AG04450 (cell line): ENCODE measurements around the gene FFAR3. TPM values are rescaled to one million over a fixed set of nuclear protein-coding genes. Genes with fewer than 3 reads are reported as not detected.
"Not testable (repeated sequence)": the region's sequence is repeated elsewhere in the genome, so short reads cannot be mapped to it uniquely, and the experiment has no call there.

Experiments used
- CTCF ChIA-PET: fragments of 300-600, 350-600 bp; formaldehyde crosslinking; extraction: SDS; loops from one replicate; lab custom pipeline; 2022; ENCODE audit warnings: antibody characterized with exemption, inconsistent platforms; lab: Charles Lee
- POLR2A ChIA-PET: fragments of 350-600 bp; formaldehyde crosslinking; extraction: SDS; loops from one replicate; lab custom pipeline; 2021; ENCODE audit warnings: antibody characterized with exemption, inconsistent platforms; lab: Yijun Ruan, JAX
- DNase-seq: peaks from one replicate; pipeline ENCODE4 v3.0.0-alpha.2; 2011; ENCODE audit warnings: low read depth, low spot score
- H3K27ac ChIP-seq: one replicate; pipeline ENCODE4 v1.5.1; 2012; ENCODE audit warnings: low read depth, low read length, control low read depth
- H3K27me3 ChIP-seq: one replicate; pipeline ENCODE4 v1.6.0; 2012; ENCODE audit warnings: low read length; ENCODE audit not compliant: control insufficient read depth, insufficient read depth
- H3K4me3 ChIP-seq: 2 replicates; pipeline ENCODE4 v1.5.1; 2011; ENCODE audit warnings: mild to moderate bottlenecking, low read depth, low read length, control low read depth
- H3K9me3 ChIP-seq: 2 replicates; pipeline ENCODE4 v1.5.1; 2012; ENCODE audit warnings: low read length; ENCODE audit not compliant: control insufficient read depth, insufficient read depth
- polyA plus RNA-seq: library from polyadenylated mRNA; depleted of rRNA; stranded (reverse); fragments of >200 nt; gene quantifications from 2 replicates; pipeline ENCODE4 v1.2.3, GENCODE V29; 2011
- TF ChIP-seq, protein P1 (sequence below): IDR thresholded peaks from 2 replicates; pipeline ENCODE4 v1.5.1; 2011; ENCODE audit warnings: low read depth, low read length, control low read depth, inconsistent platforms

The FFAR3 gene
- polyA plus RNA-seq, 1 experiment = not detected

DNA sequence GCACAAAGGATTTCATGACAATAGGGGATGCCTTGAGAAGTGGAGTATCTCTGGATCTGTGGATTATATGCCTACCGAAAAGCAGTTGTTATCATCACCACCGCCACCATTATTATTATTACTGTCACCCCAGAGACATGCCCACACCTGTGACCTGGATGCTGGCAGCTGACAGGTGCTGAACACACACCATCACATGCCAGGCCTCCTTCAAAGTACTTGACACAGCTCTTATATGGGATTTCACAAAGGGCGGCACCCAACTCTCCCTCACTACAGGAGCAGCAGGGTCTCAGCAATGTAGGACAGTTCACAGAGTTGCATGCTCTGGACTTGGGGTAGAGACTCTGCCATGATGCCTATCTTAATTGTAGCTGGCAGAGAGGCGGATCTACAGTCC is 7.0 kb downstream of the FFAR3 start:
- TF ChIP-seq, protein P1, sequence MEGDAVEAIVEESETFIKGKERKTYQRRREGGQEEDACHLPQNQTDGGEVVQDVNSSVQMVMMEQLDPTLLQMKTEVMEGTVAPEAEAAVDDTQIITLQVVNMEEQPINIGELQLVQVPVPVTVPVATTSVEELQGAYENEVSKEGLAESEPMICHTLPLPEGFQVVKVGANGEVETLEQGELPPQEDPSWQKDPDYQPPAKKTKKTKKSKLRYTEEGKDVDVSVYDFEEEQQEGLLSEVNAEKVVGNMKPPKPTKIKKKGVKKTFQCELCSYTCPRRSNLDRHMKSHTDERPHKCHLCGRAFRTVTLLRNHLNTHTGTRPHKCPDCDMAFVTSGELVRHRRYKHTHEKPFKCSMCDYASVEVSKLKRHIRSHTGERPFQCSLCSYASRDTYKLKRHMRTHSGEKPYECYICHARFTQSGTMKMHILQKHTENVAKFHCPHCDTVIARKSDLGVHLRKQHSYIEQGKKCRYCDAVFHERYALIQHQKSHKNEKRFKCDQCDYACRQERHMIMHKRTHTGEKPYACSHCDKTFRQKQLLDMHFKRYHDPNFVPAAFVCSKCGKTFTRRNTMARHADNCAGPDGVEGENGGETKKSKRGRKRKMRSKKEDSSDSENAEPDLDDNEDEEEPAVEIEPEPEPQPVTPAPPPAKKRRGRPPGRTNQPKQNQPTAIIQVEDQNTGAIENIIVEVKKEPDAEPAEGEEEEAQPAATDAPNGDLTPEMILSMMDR = no peak
- POLR2A ChIA-PET = no interaction called here
- Histone ChIP-seq H3K27me3 (no peaks in the 10 kb centered on the region), H3K4me3 (no peak overlapping the region), H3K27ac (no peak overlapping the region), H3K9me3 (no peaks in the 10 kb centered on the region)
- CTCF ChIA-PET = interaction anchor here (0.8 kb wide), 1 partner anchor 298 kb away, joined by 4 read pairs; no protein-coding TSS in a partner anchor
- DNase-seq = no peak

- ChIA-PET POLR2A (no interaction called here), CTCF (no interaction called here)
- H3K4me3 ChIP-seq = no peak overlapping the region
- no peaks in the 10 kb centered on the region for H3K27me3 ChIP-seq
- TF ChIP-seq, protein P1 = no peak
- no peak overlapping the region for H3K27ac ChIP-seq
- H3K9me3 ChIP-seq = no peaks in the 10 kb centered on the region
- DNase-seq = no peak
Measured at GRCh38 chr19:35368378-35368777, 10.1 kb downstream of the FFAR3 start.

DNA sequence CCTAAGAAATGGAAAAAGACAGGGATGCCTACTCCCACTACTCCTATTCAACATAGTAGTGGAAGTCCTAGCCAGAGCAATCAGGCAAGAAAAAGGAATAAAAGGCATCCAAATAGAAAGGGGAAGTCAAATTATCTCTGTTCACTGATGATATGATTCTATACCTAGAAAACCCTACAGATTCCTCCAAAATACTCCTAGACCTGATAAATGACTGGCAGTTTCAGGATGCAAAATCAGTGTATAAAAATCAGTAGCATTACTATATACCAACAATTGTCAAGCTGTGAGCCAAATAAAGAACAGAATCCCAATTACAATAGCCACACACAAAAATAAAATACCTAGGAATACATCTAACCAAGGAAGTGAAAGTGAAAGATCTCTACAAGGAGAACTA is 11.3 kb downstream of the FFAR3 start:
- Histone ChIP-seq H3K27ac (no peak overlapping the region), H3K9me3 (no peaks in the 10 kb centered on the region), H3K4me3 (no peak overlapping the region), H3K27me3 (no peaks in the 10 kb centered on the region)
- ChIA-PET CTCF (no interaction called here), POLR2A (no interaction called here)
- no peak for DNase-seq
- TF ChIP-seq, protein P1 = no peak

- CTCF ChIA-PET = no interaction called here
- TF ChIP-seq, protein P1 = no peak
- DNase-seq = no peak
- no peaks in the 10 kb centered on the region for H3K9me3 ChIP-seq
- no peak within 1 kb of the TSS for H3K27ac ChIP-seq
- H3K27me3 ChIP-seq = no peaks in the 10 kb centered on the region
- POLR2A ChIA-PET = no interaction called here
- H3K4me3 ChIP-seq = no peak within 1 kb of the TSS
Measured at GRCh38 chr19:35370722-35371121, 12.5 kb downstream of the FFAR3 start, which contains the start of gene GPR42. GPR42 (plus strand) TSS chr19:35371068; CDS start chr19:35371360, 292 bp downstream.

DNA sequence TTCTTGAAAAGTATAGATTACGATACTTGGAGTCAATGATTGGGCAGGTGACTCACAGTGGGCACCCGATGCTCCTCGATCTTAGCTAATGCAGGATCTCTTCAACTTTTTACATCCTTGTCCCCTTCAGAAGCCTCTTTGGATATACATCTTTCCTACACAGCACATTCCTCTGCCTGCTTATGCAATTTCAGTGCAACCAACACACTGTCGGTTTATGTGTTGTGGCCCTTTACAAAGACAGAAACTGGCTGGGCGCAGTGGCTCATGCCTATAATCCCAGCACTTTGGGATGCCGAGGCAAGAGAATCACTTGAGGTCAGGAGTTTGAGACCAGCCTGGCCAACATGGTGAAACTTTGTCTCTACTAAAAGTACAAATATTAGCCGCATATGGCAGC is 15.2 kb downstream of the FFAR3 start:
- no peak overlapping the region for H3K27ac ChIP-seq
- CTCF ChIA-PET = no interaction called here
- no peaks in the 10 kb centered on the region for H3K27me3 ChIP-seq
- POLR2A ChIA-PET = no interaction called here
- no peak overlapping the region for H3K4me3 ChIP-seq
- TF ChIP-seq, protein P1 = no peak
- no peaks in the 10 kb centered on the region for H3K9me3 ChIP-seq
- no peak for DNase-seq

- H3K9me3 ChIP-seq, DNase-seq, H3K27ac ChIP-seq, H3K4me3 ChIP-seq, POLR2A ChIA-PET, CTCF ChIA-PET, H3K27me3 ChIP-seq: not testable (repeated sequence)
Measured at GRCh38 chr19:35374031-35374430, 15.8 kb downstream of the FFAR3 start.
